Stimulated activated CD4-positive, alpha-beta T cell treated with anti-CD3 and anti-CD28 coated beads, Interleukin-15, amount 100 ng/mL, for 24 hours (primary cell): Measurements from ENCODE around the gene SYNE3.
A peak's percentile ranks its signal among the peaks of the same experiment; 100 is the strongest.

Source experiments
- DNase-seq: peaks from one replicate; pipeline ENCODE4 v3.0.0-alpha.2; 2020

SYNE3 gene

DNA sequence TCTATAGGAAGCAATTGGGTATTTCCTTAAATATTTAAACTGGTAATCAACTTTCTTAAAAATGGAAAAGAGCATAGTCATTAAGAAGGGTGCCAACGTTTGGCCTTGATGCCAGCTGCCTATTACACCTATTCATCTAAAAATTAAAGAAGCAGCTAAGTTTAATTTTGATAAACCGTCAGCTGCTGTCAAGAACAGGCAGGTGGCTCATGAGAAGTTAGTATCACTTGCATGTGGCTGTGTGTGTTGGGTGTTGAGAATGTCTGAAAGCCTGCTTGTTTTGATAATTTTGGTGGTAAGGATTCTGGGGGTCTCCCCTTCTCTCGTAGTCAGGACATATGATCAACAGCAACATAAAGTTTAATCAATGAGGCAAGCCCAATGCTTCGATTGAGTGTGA is 24.9 kb upstream of the SYNE3 start:
- no peak for DNase-seq

DNA sequence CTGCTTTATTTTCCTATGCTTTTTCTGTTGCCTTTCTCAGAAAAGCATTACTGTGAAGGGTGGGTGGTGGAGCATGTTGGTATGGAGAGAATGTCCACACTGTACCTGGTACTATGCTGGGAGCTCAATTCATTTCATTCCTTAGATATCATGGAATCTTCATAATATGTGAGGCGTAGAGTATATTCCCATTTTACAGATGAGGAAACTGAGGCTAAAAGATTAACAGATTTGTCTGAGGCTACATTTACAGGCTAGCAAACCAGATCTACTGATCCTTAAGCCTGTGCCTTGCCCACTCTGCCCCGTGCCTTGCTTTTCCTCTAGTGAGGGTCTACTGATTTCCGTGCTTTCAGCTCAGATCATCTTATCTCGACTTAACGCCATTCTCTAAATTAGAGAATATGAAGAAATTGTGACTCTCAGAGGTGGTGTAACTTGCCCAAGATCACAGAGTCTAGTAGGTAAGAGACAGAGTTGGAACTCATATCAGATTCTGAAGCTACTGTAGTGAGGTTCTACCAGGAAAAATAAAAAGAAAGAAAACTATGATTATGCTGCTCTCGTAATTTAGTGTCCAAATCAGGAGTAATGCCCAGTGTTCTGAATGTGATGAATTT is 23.9 kb upstream of the SYNE3 start:
- no peak for DNase-seq

DNA sequence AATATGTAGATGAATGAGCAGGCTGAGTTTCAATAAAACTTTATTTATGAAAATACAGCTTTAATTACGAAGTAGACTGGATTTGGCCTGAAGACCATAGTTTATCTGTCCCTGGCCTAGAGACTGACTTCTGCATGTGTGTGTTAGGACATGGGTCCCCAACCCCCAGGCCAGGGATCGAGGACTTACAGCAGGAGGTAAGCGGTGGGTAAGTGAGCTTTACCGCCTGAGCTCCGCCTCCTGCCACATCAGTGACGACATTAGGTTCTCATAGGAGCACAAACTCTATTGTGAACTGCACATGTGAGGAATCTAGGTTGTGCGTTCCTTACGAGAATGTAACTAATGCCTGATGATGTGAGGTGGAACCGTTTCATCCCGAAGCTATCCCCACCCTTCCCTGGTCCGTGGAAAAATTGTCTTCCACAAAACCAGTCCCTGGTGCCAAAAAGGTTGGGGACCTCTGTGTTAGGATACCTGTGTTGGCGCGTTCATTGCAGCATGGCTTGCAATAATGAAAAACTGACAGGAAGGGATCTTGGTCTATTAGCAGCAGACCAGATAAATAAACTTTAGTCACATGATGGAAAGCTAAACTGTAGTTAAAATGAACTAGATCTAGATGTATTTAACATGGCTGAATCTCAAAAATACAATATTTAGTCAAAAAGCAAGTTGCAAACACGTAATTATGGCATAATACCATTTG is 22.5 kb upstream of the SYNE3 start:
- no peak for DNase-seq

DNA sequence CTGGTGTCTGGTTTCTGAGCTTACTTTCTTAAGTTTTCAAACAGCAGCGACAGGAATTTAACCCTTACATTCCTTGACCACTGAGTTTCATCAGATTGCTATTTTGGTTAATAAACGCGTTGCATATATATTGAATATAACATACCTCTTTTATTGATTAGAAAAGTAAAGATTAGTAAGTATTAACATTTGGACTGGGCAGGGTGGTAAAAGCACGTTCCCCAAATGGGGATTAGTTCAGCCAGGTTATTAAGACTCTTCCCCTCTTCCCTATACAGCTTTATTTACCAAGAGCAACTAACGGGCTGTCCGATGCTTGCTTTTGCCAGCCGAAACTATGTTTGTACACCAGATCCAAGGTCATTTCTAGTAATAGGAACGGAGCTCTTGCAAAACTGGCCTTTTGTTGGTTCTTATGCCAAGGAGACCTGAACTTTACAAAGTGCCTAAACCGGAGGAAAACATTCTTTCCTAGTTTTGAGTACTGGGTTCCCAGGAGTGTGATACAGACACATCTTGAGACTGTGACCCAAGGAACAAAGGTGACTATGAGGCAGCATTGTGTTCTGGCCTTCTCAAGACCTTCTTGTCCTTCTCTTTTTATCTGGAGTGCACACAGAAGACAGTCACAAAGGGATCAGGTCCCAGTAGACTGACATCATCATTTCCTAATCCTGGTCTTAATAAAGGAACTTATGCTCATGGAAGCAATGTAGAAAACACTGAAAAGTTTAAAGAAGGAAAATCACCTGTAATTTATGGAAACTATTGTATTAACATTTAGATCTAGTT is 21.0 kb upstream of the SYNE3 start:
- DNase-seq = no peak

DNA sequence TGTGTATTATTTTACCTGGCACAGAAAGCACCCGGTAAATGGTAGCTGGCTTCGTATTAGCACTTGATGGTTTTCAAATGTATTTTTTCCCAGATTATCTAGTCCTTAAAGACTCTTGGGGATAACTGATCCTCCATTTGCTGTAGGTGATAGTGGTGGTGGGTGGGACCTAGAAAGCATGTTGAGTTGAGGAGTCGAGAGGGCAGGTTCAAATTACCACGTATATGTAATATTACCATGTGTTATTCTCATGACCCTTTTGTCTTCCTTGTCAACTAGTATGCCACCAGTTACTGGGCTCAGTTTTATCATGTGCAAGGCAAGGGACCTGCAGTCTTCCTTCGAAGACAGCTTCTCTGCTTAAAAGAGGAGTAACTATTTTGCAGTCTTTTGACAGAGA is 20.2 kb upstream of the SYNE3 start:
- no peak for DNase-seq

DNA sequence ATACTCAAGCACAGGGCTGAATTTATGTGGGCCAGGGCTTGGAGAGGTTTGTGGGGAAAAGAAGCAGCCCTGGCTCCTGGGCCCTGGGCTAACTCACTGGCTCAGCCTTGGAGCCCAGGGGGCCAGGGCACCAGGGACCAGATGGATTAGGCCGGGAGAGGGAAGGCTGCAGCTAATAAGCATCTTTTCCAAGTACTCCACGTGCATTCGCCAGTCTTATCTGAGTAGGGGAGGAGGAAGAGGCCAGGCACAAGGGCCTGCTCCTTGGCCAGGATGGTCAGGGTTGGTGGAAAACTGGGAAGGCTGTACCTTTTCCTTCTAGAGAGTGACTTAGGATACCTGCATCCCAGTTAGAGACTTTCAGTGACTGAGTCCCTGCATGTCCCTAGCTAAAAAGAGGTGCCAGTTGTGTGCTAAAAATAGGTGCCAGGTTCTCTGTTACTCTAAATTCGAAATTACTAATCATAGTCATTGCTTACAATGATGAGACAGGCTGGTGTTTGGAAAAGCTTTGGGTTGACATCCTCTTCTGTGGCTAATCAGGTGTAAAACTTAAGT is 19.7 kb upstream of the SYNE3 start:
- no peak for DNase-seq

DNA sequence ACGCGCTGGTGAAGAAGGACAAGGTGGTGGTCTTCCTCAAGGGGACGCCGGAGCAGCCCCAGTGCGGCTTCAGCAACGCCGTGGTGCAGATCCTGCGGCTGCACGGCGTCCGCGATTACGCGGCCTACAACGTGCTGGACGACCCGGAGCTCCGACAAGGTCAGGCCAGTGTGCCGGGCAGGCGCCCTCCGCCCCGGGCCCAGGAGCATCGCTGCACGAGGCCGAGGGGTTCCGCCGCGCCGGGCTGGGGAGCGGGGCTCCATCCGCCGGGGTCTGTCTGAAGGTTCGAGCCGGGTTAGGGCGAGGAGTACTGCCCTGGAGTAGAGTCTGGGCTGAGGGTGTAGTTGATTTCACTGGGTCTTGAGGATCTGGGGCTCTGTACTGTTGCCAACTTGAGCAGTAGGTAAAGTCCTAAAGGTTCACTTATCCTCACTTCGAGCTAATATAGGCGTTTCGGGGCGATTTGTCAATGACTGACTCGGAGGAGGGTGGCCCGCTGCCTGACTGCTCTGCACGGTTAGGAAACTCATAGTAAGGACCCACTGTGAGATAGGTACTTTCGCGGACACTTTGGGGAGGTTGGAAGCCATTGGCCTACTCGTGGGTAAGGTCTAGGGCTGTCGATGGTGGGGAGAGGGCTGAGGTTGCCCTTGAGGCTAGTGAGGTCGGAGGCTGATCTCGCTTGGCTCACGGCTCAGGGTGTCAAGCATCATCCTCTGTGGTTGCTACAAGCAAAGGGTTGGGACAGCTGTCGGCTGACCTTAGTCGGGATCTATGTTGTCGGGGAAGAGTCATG is 19.0 kb upstream of the SYNE3 start:
- peak; percentile 45 for DNase-seq

DNA sequence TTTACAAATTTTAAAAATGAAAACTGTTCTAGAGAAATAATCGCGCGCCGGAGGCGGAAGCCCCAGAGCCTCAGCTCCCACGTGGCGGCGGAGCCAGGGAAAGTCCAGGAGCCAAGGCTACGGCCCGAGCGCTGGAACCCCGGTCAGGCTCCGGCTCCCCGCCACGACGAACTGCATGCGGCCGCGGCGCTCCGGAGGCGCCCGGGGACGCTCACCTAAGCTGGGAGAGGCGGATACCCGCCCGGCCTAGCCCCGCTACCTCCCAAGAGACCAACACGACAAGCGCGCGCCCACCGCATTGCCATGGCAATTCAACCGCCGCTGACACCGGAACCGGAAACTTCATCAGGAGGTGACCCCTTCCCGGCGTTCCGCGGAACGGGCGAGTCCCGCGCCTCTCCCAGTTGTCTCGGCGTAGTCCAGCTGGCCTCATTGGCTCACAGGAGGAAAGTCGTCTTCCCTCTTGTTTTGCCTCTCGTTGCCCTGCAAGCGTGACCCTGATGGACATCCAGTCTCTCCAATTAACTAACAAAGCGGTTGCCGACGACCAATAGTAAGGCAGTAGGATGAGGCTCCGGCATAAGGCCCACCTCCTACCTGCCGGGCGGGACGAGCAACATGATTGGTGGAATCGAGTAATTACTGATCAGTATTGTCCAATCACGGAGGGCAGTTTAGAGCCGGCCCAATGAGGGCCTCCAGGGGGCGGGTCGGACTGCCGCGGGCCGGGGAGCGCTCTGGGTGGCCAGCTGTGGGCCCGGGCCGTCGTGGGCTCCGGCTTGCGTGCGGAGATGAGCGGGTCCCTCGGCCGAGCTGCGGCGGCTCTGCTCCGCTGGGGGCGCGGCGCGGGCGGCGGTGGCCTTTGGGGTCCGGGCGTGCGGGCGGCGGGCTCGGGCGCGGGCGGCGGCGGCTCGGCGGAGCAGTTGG is 18.1 kb upstream of the SYNE3 start, which contains the start of gene GLRX5:
Gene GLRX5, plus strand, starts transcription at position 752 of the 927 bp plus-strand sequence. Its CDS starts 40 bp downstream, at position 792.
- DNase-seq = peak; percentile 98

DNA sequence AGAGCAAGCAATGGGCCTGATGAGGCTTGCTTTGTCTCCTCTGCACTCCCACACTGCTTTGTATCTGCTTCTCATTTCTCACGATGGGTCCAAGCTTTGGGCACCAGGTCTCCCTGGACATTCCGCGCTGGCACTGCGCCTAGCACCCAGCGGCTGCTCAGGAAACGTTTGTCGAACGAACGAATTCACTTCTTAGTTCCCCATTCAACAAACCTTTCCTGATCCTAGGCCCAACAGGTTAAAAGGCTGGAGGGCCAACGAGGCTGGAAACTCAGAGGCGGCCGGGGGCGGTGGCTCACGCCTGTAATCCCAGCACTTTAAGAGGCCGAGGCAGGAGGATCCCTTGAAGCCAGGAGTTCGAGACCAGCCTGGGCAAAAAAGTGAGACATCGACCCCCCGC is 17.4 kb upstream of the SYNE3 start:
- DNase-seq = no peak

DNA sequence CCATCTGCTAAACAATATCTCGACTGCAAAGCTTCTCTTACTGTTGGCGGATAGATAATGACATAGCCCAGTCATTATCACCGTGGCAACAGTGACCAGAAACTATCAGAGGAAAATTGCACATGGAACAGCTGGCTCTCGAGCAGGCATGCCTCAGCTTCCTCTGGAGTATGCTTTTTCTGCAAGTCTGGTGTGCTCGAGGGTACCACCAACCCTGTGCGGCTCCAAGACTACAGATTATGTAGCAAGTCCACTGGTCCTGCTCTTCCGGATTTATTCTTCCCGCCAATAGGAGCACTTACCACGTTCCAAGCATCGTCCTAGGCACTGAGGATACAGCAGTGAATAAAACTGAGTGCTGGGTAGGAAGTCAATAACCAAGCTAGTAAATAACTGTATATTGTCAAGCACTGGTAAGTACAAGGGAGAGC is 17.0 kb upstream of the SYNE3 start:
- DNase-seq = peak; percentile 41

DNA sequence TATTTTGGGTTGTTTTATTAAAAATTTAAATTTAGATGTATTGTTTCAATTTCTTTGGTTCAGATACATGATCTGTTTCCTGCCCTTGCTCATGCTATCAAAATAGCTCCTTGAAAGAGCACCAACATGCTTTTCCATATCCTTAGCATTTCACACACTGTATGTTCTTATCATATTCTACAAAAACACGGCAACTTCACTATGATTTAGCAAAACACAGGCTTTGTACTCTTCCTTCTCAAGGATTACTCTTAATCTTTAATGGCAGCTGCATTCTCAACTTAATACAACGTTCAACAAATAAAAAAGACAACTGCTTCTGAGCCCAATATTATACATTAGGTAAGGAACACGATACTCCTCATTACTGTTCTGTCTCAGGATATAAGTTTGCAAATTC is 15.5 kb upstream of the SYNE3 start:
- DNase-seq = no peak

DNA sequence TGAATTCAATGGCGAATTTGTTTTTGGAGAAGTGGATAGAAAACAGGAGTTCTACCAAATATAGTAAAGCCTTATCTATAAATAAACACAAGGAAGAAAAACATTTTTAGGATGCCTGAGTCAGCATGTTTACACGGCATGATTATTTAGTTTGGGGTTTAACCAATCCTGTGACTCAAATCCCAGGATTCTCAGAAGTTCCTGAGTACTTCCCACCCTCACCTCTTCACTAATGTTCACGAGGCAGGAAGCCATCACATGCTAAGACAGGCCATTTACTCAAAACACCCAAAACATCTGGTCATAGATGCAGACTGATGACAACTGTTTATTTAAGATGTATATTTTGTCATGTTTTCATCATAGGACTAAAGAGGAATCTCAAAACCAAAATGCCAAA is 15.0 kb upstream of the SYNE3 start:
- DNase-seq = no peak

DNA sequence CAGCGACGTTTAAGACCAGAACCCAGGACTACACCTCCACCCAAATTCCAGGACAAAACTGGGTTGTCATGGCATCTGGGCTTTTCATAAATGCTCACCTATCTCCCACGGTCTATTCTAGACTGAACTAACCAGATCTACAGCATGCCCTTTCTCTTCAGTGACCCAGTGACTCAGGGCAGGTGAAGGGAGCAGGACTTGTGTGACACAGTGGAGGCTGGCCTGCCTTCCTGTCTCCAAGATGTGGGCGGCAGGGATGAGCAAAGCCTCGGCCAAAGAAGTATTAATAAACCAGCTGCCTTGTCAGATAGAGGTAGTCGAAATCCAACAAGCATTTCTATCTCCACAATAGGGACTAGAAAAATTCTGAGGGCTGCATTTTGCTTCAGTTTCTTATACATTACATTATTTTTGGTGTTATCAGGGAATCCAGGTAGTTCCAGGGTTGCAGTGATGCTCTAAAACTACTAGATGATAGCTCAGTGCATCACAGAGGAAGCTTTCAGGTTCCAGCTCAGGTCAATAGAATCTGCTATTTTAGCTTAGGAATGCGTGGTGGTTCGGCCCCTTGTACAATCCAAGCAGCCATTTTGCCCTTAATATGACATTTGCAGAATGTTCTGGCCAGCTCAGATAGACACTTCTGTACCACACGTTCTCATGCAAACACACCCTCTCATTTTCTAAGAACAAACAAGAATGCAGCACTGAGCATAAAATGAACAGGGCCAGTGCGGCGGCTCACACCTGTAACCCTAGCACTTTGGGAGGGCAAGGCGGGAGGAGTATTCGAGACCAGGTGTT is 14.2 kb upstream of the SYNE3 start:
- DNase-seq = peak; percentile 17

DNA sequence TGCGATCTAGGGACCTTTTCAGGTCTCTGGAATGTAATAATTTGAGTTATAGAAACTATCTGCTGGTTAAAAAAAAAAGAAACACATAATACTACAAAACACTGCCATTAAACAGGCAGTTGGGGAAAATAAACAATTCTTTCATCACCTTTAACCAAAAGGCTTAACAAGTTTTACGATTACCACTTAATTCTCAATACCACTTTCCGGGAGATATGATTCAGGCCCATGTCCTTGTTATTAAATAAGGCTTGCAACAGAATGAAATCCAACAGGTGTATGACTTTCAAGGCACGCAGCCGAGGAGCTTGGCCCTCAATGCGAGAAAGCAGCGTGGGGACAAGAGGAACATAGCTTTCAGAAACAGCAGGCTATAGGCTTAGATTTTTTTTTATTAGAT is 12.8 kb upstream of the SYNE3 start:
- DNase-seq = no peak

DNA sequence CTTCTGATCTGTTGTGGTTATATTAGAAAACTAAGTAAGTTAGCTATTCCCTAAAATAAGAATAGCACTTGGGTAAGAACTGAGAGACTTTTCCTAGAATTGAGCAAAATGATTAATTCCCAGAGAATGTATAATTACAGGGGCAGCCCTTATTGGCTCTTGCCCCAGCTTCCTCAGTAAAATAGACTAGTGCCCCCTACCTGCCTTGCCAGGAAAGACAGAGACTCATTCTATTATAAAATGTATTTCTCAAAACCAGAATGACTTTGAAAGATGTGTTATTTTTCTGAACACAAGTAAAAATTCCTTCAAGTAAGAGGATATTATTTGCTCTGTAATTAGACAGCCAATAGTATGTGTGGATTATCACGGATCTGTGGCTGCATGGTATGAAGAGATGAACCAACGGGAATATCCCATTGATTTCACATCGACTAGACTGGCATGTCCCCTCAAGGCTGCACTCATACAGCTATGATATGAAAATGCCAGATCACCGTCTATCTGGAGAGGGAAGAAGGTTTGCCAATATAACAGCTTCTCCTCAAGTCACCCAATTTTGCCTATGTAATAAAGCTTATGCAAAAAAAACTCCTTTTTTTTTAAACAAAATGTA is 11.0 kb upstream of the SYNE3 start:
- peak; percentile 67 for DNase-seq

DNA sequence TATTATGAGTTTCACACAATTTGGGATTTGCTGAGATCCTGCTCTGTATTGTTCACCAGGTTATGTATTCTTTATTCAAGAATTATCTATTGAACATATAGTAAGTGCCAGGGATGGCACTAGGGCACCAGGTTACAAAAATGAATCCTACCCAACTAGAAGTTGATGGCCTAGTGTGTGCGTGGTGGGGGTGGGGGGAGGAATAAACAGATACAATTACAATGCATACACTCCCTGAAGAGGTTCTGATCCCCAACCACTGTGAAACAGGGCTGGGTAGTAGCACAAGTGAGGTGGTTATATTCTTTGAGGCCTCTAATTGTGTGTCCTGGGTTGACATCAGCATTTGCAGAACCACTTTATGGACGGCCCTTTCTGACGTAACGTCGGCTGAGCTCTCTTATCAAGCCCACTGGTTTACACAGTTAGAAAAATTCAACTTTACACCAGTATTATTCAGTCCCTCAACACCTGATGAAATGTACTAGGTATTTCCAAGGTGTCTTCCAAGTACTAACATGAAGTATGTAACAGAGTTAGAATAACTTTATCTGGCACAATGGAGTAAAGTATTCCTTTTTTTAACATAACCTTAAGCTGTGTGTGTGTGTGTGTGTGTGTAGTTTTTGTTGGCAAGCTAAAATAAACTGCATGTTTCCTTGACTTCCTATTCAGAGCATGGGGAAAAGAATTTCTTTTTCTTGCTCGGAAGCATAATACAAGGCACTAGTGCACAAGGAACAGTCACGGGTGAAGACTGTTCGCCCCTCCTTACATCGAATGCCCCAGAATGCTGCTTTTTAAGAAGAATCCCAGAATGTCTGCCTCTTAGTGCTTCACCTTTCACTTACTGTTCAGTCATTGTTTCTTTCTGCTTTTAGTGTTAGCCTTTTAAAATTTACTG is 10.3 kb upstream of the SYNE3 start:
- no peak for DNase-seq

DNA sequence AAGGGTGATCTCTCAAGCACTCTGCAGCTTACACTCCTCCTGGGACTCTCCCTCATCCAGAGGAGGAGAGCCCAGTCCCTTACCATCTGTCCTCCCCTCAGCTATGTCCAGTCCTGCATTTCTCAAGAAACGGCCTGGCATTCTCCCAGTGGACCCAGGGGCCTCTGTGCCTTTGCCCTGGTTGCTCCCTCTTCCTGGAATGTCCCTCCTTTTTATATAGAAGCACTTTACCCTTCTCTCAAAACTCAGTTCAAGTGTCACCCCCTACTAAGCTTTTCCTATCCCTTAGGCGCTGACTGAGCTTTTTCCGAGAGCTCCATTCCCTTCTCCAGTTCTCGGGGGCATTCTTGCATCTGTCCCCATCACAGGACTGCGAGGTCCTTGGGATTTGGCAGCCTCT is 9.5 kb upstream of the SYNE3 start:
- no peak for DNase-seq

DNA sequence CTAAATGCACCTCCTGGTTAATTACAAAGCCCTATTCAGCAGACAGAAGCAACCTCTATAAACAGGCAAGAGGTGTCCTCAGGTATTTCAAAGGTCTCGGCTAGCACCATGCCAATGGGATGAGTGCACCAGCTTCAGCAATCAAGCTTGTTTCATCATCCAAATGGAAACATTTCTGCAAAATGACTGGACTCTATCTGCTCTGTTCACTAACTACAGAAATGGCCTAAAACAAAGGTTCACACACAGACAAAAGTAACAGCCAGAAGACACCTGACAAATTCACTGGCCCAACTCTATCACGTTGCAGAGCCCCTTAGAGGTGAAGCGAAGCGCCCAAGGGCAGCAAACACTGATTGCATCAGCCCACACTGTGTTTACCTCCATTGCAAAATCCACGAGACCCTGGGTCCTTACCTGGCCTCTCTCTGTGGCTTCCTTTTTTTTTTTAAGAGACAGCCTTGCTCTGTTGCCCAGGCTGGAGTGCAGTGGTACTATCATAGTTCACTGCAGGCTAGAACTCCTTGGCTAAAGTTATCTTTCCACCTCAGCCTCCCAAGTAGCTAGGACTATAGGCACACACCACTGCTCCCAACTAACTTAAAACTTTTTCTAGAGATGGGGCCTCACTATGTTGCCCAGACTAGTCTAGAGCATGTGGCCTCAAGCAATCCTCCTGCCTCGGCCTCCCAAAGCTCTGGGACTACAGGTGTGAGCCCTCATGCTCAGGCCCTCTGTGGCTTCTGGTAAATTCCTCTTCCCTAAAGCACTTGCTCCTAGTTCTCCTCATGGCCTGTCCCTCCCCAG is 8.5 kb upstream of the SYNE3 start:
- no peak for DNase-seq
